GM23338 (cell line): Measurements from ENCODE around the gene NDUFB1.

ENCODE experiments used
- CREB1 ChIP-seq: fragments of 250-450 bp; sonication (Bioruptor Pico); IDR thresholded peaks from 2 replicates; pipeline ENCODE4 v1.5.0; 2020; ENCODE audit warnings: low read depth, mild to moderate bottlenecking, moderate library complexity
- EZH2phosphoT487 ChIP-seq: fragments of 200-600 bp; sonication (generic); IDR thresholded peaks from one replicate; pipeline ENCODE4 v1.8.1; 2018; ENCODE audit warnings: antibody characterized with exemption; ENCODE audit not compliant: unreplicated experiment
- REST ChIP-seq: IDR thresholded peaks from one replicate; pipeline ENCODE4 v1.6.1; 2018; ENCODE audit warnings: antibody characterized with exemption; ENCODE audit not compliant: unreplicated experiment
- TF ChIP-seq, protein P1 (sequence below), 2 experiments: fragments of 200-600 bp in 1 of 2; sonication (generic) in 1 of 2; conservative IDR thresholded peaks; 2 replicates each; pipeline versions ENCODE4 v1.5.1 to v1.6.1; 2016 to 2017; ENCODE audit warnings: antibody characterized with exemption in 2 of 2, low read depth in 2 of 2, mild to moderate bottlenecking in 2 of 2, moderate library complexity in 1 of 2
- TF ChIP-seq, protein P2 (sequence below): IDR thresholded peaks from 2 replicates; pipeline ENCODE4 v1.6.1; 2016; ENCODE audit warnings: antibody characterized with exemption

- no peak for TF ChIP-seq EZH2phosphoT487
- TF ChIP-seq, protein P1, sequence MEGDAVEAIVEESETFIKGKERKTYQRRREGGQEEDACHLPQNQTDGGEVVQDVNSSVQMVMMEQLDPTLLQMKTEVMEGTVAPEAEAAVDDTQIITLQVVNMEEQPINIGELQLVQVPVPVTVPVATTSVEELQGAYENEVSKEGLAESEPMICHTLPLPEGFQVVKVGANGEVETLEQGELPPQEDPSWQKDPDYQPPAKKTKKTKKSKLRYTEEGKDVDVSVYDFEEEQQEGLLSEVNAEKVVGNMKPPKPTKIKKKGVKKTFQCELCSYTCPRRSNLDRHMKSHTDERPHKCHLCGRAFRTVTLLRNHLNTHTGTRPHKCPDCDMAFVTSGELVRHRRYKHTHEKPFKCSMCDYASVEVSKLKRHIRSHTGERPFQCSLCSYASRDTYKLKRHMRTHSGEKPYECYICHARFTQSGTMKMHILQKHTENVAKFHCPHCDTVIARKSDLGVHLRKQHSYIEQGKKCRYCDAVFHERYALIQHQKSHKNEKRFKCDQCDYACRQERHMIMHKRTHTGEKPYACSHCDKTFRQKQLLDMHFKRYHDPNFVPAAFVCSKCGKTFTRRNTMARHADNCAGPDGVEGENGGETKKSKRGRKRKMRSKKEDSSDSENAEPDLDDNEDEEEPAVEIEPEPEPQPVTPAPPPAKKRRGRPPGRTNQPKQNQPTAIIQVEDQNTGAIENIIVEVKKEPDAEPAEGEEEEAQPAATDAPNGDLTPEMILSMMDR (conservative IDR thresholded peaks at IDR 0.05; ENCODE audit: low read depth in 2 of 2) = no peak
- no peak for TF ChIP-seq REST
- TF ChIP-seq CREB1 (CRISPR knock-in tag) = no peak
- TF ChIP-seq, protein P2, sequence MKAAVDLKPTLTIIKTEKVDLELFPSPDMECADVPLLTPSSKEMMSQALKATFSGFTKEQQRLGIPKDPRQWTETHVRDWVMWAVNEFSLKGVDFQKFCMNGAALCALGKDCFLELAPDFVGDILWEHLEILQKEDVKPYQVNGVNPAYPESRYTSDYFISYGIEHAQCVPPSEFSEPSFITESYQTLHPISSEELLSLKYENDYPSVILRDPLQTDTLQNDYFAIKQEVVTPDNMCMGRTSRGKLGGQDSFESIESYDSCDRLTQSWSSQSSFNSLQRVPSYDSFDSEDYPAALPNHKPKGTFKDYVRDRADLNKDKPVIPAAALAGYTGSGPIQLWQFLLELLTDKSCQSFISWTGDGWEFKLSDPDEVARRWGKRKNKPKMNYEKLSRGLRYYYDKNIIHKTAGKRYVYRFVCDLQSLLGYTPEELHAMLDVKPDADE = no peak
These were observed 43.5 kb upstream of the NDUFB1 start for GRCh38 chr14:92164958-92165357.
